ENCODE data around the gene PRKCD. TPM values are rescaled to one million over a fixed set of nuclear protein-coding genes. Genes with fewer than 3 reads are reported as not detected.

PRKCD gene
- total and polyA plus RNA-seq, 2 of the 4 experiments (the other 2 are of a cell fraction), result 4.3 to 19.0 TPM

- Histone ChIP-seq H3K27me3 (ENCODE audit: control insufficient read depth, insufficient read depth, low read length) (no peaks in the 10 kb centered on the region), H3K9me3 (ENCODE audit: control insufficient read depth, insufficient read depth, low read length) (no peaks in the 10 kb centered on the region), H2BK20ac (ENCODE audit: low read depth, low read length) (no peak overlapping the region), H4K20me1 (ENCODE audit: insufficient read depth, low read length) (no peaks in the 10 kb centered on the region), H3K9ac (ENCODE audit: low read depth, low read length) (no peak overlapping the region), H3K4ac (ENCODE audit: low read depth, low read length) (peak overlapping the region; percentile 77), H4K5ac (ENCODE audit: low read depth, low read length) (peak overlapping the region; percentile 28; the same call in 1 of the 2 replicates), H3K4me2 (ENCODE audit: low read depth, low read length) (no peak overlapping the region), H2BK15ac (ENCODE audit: low read depth, low read length) (peak overlapping the region; percentile 27; the same call in 1 of the 3 replicates), H2BK5ac (ENCODE audit: low read depth, low read length, poor library complexity, severe bottlenecking) (peak overlapping the region; percentile 35), H3K18ac (ENCODE audit: low read depth, low read length) (no peak overlapping the region), H4K8ac (ENCODE audit: low read depth in 2 of 2, low read length in 2 of 2) (peak overlapping the region in 1 of 2 experiments; percentile 73; a peak in 1 of 4 replicates), H3K23ac (ENCODE audit: low read depth, low read length) (no peak overlapping the region), H2AK5ac (ENCODE audit: low read depth, low read length) (0 out of 2 replicates have a peak overlapping the region, but pooled peaks have one; percentile 27), H3K56ac (ENCODE audit: extremely low read depth, insufficient read depth, low read length) (peak overlapping the region; percentile 19; the same call in 1 of the 2 replicates), H3K14ac (replicated peaks; ENCODE audit: low read depth, low read length) (peak overlapping the region; percentile 25; the same call in 1 of the 2 replicates), H3K4me1 (ENCODE audit: control insufficient read depth, insufficient read depth, low read length) (peaks cover 16% of the 10 kb centered on the region), H2AFZ (replicated peaks; ENCODE audit: low read length, poor library complexity) (peak overlapping the region; percentile 69), H4K91ac (ENCODE audit: insufficient read depth, low read depth, low read length) (peak overlapping the region; percentile 25), H3K79me1 (ENCODE audit: low read depth in 1 of 2, low read length in 2 of 2) (no peaks in the 10 kb centered on the region), H2BK120ac (ENCODE audit: low read depth, low read length) (peak overlapping the region; percentile 19; the same call in 1 of the 2 replicates), H2AK9ac (replicated peaks; ENCODE audit: low read depth, low read length, poor library complexity) (peak overlapping the region; percentile 30), H3K36me3 (ENCODE audit: control insufficient read depth, insufficient read depth, low read length) (peaks cover 9% of the 10 kb centered on the region; the same call in 1 of the 2 replicates), H3K4me3 (ENCODE audit: insufficient read depth, low read depth, low read length) (no peak overlapping the region), H3K9me1 (ENCODE audit: insufficient read depth, low read length) (peaks cover 8% of the 10 kb centered on the region; the same call in 1 of the 2 replicates), H3K27ac (ENCODE audit: insufficient read depth, low read length) (no peak overlapping the region)
- BruUV-seq (replicated peaks), result no TSS peak
- POLR2A ChIA-PET (ENCODE audit: unreplicated experiment), result no interaction called here
- 75% methylated on average over 4 of the region's 14 CpGs; no CpG with 5 or more reads in 1 of the 2 experiments for WGBS, 2 experiments (ENCODE audit: extremely low coverage in 2 of 2, insufficient read length in 1 of 2)
- intact Hi-C loops (cut with micrococcal nuclease), result no loop called here
- dilution Hi-C loops (cut with HindIII; ENCODE audit: low sequenced_read_pairs, unreplicated experiment), result no loop called here
- ATAC-seq (ENCODE audit: low read depth) (peak; percentile 68), DNase-seq (peak; percentile 39)
- TF ChIP-seq, protein P1, sequence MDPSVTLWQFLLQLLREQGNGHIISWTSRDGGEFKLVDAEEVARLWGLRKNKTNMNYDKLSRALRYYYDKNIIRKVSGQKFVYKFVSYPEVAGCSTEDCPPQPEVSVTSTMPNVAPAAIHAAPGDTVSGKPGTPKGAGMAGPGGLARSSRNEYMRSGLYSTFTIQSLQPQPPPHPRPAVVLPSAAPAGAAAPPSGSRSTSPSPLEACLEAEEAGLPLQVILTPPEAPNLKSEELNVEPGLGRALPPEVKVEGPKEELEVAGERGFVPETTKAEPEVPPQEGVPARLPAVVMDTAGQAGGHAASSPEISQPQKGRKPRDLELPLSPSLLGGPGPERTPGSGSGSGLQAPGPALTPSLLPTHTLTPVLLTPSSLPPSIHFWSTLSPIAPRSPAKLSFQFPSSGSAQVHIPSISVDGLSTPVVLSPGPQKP (IDR thresholded peaks at IDR 0.05; ENCODE audit: borderline replicate concordance, low read depth, low read length), result no peak
- TF ChIP-seq MAFK (IDR thresholded peaks at IDR 0.05; ENCODE audit: low read depth, low read length) (no peak), FOS (IDR thresholded peaks at IDR 0.05; ENCODE audit: low read depth, low read length) (no peak), NFE2L2 (IDR thresholded peaks at IDR 0.05; ENCODE audit: low read depth, low read length) (no peak), RCOR1 (IDR thresholded peaks at IDR 0.05; ENCODE audit: insufficient replicate concordance, low read length) (no peak), CEBPB (IDR thresholded peaks at IDR 0.05; ENCODE audit: low read depth, low read length) (no peak), MAZ (IDR thresholded peaks at IDR 0.05; ENCODE audit: borderline replicate concordance, low read depth, low read length) (no peak), USF2 (IDR thresholded peaks at IDR 0.05; ENCODE audit: low read depth, low read length) (no peak), RFX5 (IDR thresholded peaks at IDR 0.05; ENCODE audit: low read depth, low read length) (no peak), MXI1 (IDR thresholded peaks at IDR 0.05; ENCODE audit: borderline replicate concordance, low read depth, low read length) (no peak; the same call in 1 of the 2 replicates), BHLHE40 (IDR thresholded peaks at IDR 0.05; ENCODE audit: low read depth, low read length) (no peak), SMC3 (IDR thresholded peaks at IDR 0.05; ENCODE audit: low read depth, low read length) (no peak)
- in situ Hi-C loops (cut with MboI; ENCODE audit: low sequenced_read_pairs), result loop anchor here (5.0 kb wide), 1 partner anchor 62 kb away; the partner anchor contains the start of gene RFT1
- CTCF ChIA-PET, result interaction anchor here (0.6 to 1.0 kb wide), 2 partner anchors 19 to 80 kb away, joined by 3 read pairs; no protein-coding TSS in a partner anchor
These were observed 33.4 kb downstream of the PRKCD start for GRCh38 chr3:53194210-53195065.

Data from IMR-90 (cell line).